Caki2 (cell line): ENCODE results near the gene MMP21. TPM values are rescaled to one million over a fixed set of nuclear protein-coding genes. Genes with fewer than 3 reads are reported as not detected.
A peak's percentile ranks its signal among the peaks of the same experiment; 100 is the strongest.

Experiments used
- DNase-seq: peaks from one replicate; pipeline ENCODE4 v3.0.0-alpha.2; 2015; ENCODE audit warnings: low read depth
- in situ Hi-C: cut with HindIII; loops from 2 replicates; pipeline ENCODE4 v1.10.0; 2016; ENCODE audit warnings: low sequenced_read_pairs, low pct_unique_long_range_greater_than_20kb, mixed read lengths
- total RNA-seq: library from RNA; depleted of rRNA; stranded (reverse); fragments of >200 nt; shearing (Covaris generic); gene quantifications from 2 replicates; pipeline ENCODE4 v1.2.3, GENCODE V29; 2014; ENCODE audit warnings: low replicate concordance; rRNA removed

MMP21 gene
- total RNA-seq, 1 experiment from 2014 or later = not detected

DNA sequence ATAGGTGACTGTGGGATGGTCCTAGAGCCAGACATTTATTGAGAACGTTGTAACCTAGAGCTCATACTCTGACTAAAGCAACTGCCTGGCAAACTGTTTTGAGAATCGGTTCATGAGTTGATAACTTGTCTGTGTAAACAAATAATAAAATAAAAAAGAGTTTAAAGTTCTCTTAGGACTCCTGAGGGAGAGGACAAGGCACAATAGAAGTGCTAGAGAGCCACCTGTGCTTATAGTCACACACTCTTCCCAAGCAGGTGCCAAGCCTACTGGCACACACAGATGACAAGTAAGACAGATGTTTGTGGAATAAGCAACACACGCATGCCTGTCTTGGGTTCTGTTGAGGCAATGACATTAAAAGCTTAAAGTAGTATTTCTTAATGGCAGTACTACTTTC lies 48.2 kb downstream of the MMP21 start:
- DNase-seq = no peak
- in situ Hi-C loops = no loop called here

DNA sequence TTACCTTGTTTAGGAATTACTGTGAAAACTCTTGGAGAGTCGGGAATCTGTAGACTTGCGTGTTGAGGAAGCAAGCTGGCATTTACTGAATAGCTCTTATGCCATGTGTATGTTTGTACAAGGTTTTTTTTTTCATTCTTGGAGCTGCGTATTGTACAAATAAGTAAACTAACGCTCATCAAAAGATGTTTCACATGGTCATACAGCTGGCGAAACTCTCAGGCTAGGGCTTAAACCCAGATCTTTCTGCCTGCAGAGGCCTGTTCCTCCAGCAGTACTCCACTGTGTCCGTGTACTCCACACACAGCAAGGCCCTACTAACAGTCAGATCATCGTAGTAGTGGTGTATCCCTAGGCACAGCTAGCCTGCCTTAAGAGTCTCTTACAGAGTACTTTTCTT lies 48.7 kb downstream of the MMP21 start:
- in situ Hi-C loops = no loop called here
- no peak for DNase-seq

DNA sequence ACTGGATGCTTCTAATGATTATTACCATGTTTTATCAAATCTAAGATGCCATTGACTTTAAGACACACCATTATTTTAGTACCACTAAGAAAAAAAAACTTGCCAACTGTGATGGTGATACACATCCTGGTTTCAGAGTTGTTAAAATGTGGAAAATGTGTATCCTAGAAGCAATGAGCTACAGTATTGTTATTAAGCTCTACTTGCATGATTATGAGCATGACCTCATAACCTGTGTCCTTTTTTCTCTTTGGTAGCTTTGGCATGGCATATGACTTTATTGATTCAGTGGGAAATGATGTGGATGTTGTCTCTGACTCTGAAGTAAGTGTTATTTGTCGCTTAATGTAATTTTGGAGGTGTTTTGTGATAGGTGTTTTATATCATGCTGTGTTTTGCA lies 52.8 kb downstream of the MMP21 start:
- in situ Hi-C loops = no loop called here

DNA sequence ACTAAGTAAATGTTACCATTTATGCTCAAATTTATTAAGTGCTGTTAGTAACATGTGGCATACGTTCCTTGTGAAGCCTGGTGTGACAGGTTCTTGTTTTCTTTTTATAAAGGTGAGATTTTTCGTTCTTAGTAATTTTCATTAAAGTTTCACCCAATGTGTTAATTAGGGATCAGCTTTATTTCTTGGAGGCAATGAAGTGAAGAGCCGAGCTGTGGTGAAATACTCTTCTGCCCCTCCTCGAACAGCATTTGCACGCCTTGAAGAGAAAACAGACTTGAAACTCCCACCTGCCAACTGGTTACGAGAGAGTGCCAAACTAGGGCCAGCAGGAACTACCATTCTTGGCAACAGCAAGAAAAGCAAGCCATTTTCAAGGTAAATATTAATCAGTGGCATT lies 54.6 kb downstream of the MMP21 start:
- no peak for DNase-seq
- in situ Hi-C loops = no loop called here

More for the DNA sequence above, 52.8 kb downstream of the MMP21 start:
- DNase-seq = no peak

DNA sequence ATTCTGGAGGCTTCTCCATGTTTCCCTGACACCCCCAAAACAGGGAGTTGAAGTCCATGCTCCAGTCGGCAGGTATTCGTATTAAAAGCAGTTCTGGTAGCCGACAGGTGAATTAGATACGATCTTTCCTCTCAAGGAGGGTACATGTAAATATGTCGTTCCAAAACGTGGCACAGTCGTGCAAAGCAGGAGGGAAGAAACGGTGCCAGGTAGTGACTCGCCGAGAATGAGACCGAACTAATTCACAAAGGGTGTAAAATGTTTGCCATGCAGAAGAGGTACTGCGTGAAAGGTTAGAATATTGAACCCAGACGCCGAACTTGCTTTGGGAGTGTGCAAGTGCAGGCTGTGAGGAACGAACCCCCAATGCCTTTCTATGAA lies 55.6 kb downstream of the MMP21 start:
- DNase-seq = no peak
- in situ Hi-C loops = no loop called here

DNA sequence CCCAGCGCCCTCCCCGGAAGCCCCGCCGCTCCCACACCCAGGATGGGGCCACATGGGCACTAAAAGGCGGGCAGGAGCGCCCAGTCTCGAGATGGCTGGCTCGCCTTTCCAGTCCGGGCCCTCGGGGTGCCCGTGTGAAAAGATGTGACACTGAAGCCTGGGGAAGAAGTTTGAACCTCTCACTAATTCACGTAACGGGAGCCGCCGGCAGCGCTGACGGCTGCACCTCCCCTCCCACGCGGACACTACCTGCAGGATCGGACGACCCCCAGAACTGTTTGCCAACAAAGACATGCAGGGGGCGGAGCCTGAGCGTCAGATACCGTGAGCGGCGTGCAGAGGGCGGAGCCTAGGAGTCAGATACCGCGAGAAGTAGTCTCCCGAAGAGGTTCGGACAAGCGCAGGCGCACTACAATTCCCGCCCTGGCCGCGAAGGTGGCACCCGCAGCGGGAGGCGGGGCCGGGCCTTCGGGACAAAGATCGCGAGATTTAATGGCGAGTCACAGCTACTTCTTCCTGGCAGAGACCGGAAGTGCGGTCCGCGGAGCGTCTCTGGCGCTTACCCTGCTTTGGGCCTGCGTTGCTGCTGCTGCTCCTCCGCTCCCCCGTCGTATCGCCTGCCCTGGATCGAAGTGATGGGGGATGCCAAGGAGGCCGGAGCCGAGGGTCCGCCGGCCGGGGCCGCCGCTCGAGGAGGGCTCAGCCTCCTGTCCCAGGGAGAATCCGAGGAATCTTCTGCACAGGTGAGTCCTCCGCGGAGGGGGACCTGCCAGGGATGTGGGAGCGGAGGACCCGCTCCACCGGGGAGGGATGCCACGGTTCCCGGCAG lies 56.2 kb downstream of the MMP21 start, which contains the start of gene EDRF1:
TSS of gene EDRF1 (plus strand) at position 537 of the 829 bp plus-strand sequence. CDS start at position 636, 99 bp downstream.
- DNase-seq = peak; percentile 97
- in situ Hi-C loops = no loop called here

Other genes with a start within 250 kb of the MMP21 start
- not detected in 2 replicates for gene TEX36, start 92.7 kb downstream of the MMP21 start, total RNA-seq
- gene EDRF1, start 56.1 kb downstream of the MMP21 start, total RNA-seq = 11.0 and 11.6 TPM in 2 replicates
- gene UROS, start 47.4 kb upstream of the MMP21 start, total RNA-seq = 78.1 and 118 TPM in 2 replicates
- gene BCCIP, start 47.7 kb upstream of the MMP21 start, total RNA-seq = 52.0 and 71.8 TPM in 2 replicates
- 45.3 and 48.9 TPM in 2 replicates for gene DHX32, start 105.5 kb upstream of the MMP21 start, total RNA-seq
- 6.8 and 8.5 TPM in 2 replicates for gene FANK1, start 120.7 kb upstream of the MMP21 start, total RNA-seq